Stomach smooth muscle (tissue), 2 donors: ENCODE data around the gene RAD9A.

Experiments
- H3K27ac ChIP-seq: one replicate; pipeline ENCODE4 v1.7.0; 2013; ENCODE audit warnings: mild to moderate bottlenecking, low read length, inconsistent platforms
- H3K27me3 ChIP-seq, 2 donors: one replicate each; pipeline ENCODE4 v1.7.0; 2013; ENCODE audit warnings: low read length in 2 of 2; ENCODE audit not compliant: insufficient read depth in 2 of 2, control insufficient read depth in 1 of 2
- H3K36me3 ChIP-seq, 2 donors: one replicate each; pipeline ENCODE4 v1.7.0; 2013; ENCODE audit warnings: low read length in 2 of 2; ENCODE audit not compliant: control insufficient read depth in 2 of 2, insufficient read depth in 2 of 2
- H3K4me1 ChIP-seq: one replicate; pipeline ENCODE4 v1.7.0; 2013; ENCODE audit warnings: low read length; ENCODE audit not compliant: control insufficient read depth, insufficient read depth
- H3K4me3 ChIP-seq, 2 donors: one replicate each; pipeline ENCODE4 v1.7.0; 2013; ENCODE audit warnings: low read length in 2 of 2
- H3K9ac ChIP-seq, 2 donors: one replicate each; pipeline ENCODE4 v1.7.0; 2013; ENCODE audit warnings: low read length in 2 of 2, mild to moderate bottlenecking in 1 of 2
- H3K9me3 ChIP-seq, 2 donors: one replicate each; pipeline ENCODE4 v1.7.0; 2013; ENCODE audit warnings: low read length in 2 of 2; ENCODE audit not compliant: control insufficient read depth in 2 of 2
- donor health status: healthy.
- donor health status: Pancreatic carcinoma.

Gene RAD9A

DNA sequence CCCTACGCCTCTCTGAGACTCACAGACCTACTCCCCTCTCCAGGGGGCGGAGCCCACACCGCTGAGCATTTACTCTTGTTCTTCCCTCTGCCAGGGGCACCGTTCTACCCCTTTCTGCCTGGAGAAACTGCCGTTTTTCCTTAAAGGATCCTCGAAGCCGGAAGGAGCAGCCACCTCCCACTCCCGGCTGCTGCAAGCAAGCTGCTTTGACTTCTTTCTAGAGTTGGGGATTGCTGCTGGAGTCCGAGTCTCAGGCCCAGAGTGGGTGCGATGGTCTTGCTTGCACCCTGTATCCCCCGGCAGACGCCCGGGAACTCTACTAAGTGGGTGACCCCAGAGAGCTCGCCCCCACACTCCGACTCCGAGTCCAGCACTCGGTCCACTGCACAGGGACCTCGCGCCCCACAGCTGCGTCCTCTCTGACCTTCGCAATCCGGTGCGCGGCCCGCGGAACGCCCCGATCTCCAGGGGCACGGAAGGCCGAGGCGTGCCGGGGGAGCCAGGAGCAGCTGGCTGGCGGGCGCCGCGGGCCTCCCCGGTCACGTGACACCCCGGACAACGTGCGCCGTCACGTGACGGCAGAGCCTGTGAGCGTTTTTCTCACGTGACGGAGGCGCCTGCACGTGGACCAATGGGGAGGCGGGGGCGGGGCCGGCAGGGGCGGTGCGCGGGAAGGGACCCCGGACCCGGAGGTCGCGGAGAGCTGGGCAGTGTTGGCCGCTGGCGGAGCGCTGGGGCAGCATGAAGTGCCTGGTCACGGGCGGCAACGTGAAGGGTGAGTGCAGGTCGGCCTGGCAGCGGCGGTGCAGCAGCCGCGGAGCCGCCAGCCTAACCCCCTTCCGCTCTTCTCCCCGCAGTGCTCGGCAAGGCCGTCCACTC lies at the start of gene RAD9A:
RAD9A (plus strand) TSS at position 683 of the 879 bp plus-strand sequence; CDS start at position 742, 59 bp downstream.
- H3K27me3 ChIP-seq, result no peaks in the 10 kb centered on the region
- no peaks in the 10 kb centered on the region for H3K9me3 ChIP-seq
- H3K27ac ChIP-seq, result peak within 1 kb of the TSS; percentile 71
- peaks cover 16% of the 10 kb centered on the region for H3K4me1 ChIP-seq
- H3K36me3 ChIP-seq, result no peaks in the 10 kb centered on the region
- H3K9ac ChIP-seq, result peak within 1 kb of the TSS; percentile 88 to 90
- H3K4me3 ChIP-seq, result peak within 1 kb of the TSS; percentile 94 to 98

- Histone ChIP-seq H3K27ac (no peak overlapping the region), H3K27me3 (no peaks in the 10 kb centered on the region), H3K4me3 (no peak overlapping the region), H3K4me1 (no peaks in the 10 kb centered on the region), H3K9ac (no peak overlapping the region), H3K36me3 (peaks cover 2 to 3% of the 10 kb centered on the region in 2 donors), H3K9me3 (no peaks in the 10 kb centered on the region)
Observed at GRCh38 chr11:67344264-67344663, 47.5 kb upstream of the RAD9A start.

GRCh38 chr11:67345247-67345919 lies 46.4 kb upstream of the RAD9A start:
- H3K9me3 ChIP-seq, result no peaks in the 10 kb centered on the region
- H3K27me3 ChIP-seq, result no peaks in the 10 kb centered on the region
- H3K36me3 ChIP-seq, result peaks cover 2 to 3% of the 10 kb centered on the region in 2 donors
- H3K4me1 ChIP-seq, result no peaks in the 10 kb centered on the region
- no peak overlapping the region for H3K9ac ChIP-seq
- H3K27ac ChIP-seq, result no peak overlapping the region
- no peak overlapping the region for H3K4me3 ChIP-seq

GRCh38 chr11:67345920-67346819 lies 45.6 kb upstream of the RAD9A start:
- Histone ChIP-seq H3K36me3 (peaks cover 2 to 3% of the 10 kb centered on the region in 2 donors), H3K9ac (no peak overlapping the region), H3K4me3 (no peak overlapping the region), H3K27ac (no peak overlapping the region), H3K27me3 (no peaks in the 10 kb centered on the region), H3K9me3 (no peaks in the 10 kb centered on the region), H3K4me1 (peaks cover 3% of the 10 kb centered on the region)

DNA sequence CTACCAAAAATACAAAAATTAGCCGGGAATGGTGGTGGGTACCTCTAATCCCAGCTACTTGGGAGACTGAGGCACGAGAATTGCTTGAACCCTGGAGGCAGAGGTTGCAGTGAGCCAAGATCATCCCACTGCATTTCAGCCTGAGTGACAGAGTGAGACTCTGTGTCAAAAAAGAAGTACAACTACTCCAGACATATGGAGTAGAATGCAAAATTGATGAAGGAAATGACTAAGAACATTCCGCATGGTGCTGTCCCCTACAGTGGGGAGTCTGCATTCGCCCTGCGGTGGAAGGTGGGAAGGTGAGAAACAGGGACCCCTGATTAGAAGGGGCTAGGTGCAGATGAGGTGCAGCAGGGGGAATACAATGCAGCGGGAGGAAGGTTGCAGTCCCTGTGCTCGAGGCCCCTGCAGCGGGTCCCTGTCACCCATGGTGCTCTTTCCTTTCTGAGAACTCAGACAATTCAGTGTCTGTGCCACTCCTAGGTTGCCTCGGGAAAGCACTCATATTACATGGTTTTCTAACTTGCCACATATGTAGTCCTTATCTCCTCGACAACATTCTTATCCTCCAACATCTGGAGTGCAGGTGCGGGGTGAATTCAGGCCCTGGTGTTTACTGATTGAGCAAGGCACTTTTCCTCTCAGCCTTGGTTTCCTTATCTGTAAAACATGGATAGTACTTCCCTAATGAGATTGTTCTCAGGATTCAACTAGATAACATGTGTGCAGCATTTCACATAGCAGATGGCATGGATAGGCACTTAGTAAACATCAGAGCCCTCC lies 43.6 kb upstream of the RAD9A start:
- H3K27ac ChIP-seq, result no peak overlapping the region
- H3K4me3 ChIP-seq, result no peak overlapping the region
- H3K4me1 ChIP-seq, result peaks cover 19% of the 10 kb centered on the region
- no peak overlapping the region for H3K9ac ChIP-seq
- no peaks in the 10 kb centered on the region for H3K9me3 ChIP-seq
- H3K27me3 ChIP-seq, result no peaks in the 10 kb centered on the region
- peaks cover 3 to 4% of the 10 kb centered on the region in 2 donors for H3K36me3 ChIP-seq

- peaks cover 23% of the 10 kb centered on the region for H3K4me1 ChIP-seq
- no peak overlapping the region for H3K9ac ChIP-seq
- no peaks in the 10 kb centered on the region for H3K27me3 ChIP-seq
- H3K36me3 ChIP-seq, result peaks cover 3 to 4% of the 10 kb centered on the region in 2 donors
- H3K27ac ChIP-seq, result no peak overlapping the region
- no peak overlapping the region for H3K4me3 ChIP-seq
- H3K9me3 ChIP-seq, result no peaks in the 10 kb centered on the region
Observed at GRCh38 chr11:67349036-67349435, 42.8 kb upstream of the RAD9A start.

- Histone ChIP-seq H3K36me3 (peaks cover 3 to 4% of the 10 kb centered on the region in 2 donors), H3K27me3 (no peaks in the 10 kb centered on the region), H3K9ac (no peak overlapping the region), H3K27ac (no peak overlapping the region), H3K9me3 (no peaks in the 10 kb centered on the region), H3K4me1 (peaks cover 27% of the 10 kb centered on the region), H3K4me3 (no peak overlapping the region)
Observed at GRCh38 chr11:67349457-67349856, 42.3 kb upstream of the RAD9A start.

DNA sequence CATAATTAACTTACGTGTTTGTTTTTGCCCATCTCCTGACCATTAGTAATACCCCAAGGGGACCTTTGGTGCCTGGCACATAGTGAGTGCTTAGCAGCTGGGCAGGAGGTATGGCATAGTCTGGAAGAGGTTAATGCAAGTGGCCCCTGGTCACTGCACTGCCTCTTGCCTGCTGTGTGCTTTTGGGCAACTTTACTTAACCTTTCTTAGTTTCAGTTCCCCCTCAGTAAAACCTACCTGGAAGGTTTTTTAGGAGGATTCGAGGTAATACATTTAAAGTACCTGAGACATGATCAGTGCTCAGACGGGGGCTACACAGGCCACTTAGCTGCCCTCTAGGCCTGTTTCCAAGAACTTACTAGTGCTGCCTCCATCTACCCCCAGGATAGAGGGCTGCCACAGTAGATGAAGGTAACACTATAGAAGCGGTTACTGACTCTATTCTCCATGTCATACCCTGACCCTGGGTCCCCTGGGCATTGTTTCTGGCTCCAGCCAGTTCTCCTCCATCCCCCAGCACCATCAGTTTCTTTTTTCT lies 41.8 kb upstream of the RAD9A start:
- H3K36me3 ChIP-seq, result peaks cover 3 to 4% of the 10 kb centered on the region in 2 donors
- H3K9ac ChIP-seq, result no peak overlapping the region
- no peaks in the 10 kb centered on the region for H3K27me3 ChIP-seq
- no peaks in the 10 kb centered on the region for H3K9me3 ChIP-seq
- H3K4me1 ChIP-seq, result peaks cover 32% of the 10 kb centered on the region
- H3K4me3 ChIP-seq, result no peak overlapping the region
- no peak overlapping the region for H3K27ac ChIP-seq

GRCh38 chr11:67351275-67352005 lies 40.3 kb upstream of the RAD9A start:
- H3K27me3 ChIP-seq, result no peaks in the 10 kb centered on the region
- H3K4me3 ChIP-seq, result no peak overlapping the region
- no peaks in the 10 kb centered on the region for H3K9me3 ChIP-seq
- H3K9ac ChIP-seq, result peak overlapping the region; percentile 53 to 60
- peaks cover 47% of the 10 kb centered on the region for H3K4me1 ChIP-seq
- H3K36me3 ChIP-seq, result peaks cover 3 to 4% of the 10 kb centered on the region in 2 donors
- H3K27ac ChIP-seq, result peak overlapping the region; percentile 70
